SK-N-MC (cell line): ENCODE results near the gene TRNT1.

ENCODE experiments used
- EZH2 ChIP-seq: fragments of 200-600 bp; sonication (generic); IDR thresholded peaks from one replicate; pipeline ENCODE4 v1.6.1; 2017; ENCODE audit warnings: antibody characterized with exemption
- POLR2AphosphoS5 ChIP-seq: IDR thresholded peaks from 2 replicates; pipeline ENCODE4 v1.6.1; 2012; ENCODE audit warnings: mild to moderate bottlenecking, low read depth, low read length, borderline replicate concordance

DNA sequence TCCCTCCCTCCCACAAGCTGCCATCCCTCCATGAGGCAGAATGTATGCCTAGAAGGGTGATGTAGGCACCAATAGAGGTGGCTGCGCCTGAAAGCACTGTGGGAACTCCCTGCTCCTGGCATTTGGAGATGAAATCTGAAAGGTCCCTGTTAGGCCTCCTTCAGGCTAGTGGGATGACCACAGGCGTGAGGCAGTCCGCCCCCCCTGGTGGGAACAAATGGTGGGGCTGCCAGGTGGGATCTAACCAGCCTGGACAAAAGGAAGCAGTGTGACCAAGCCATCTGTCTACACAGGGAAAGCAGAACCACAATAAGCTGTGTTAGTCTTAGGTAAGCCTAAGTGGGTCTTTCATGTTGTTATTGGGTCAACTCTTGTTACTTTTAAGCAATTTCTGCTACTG lies 41.9 kb upstream of the TRNT1 start:
- TF ChIP-seq POLR2AphosphoS5, result no peak
- TF ChIP-seq EZH2, result no peak
